ENCODE data around the gene SH3BP4. TPM values are rescaled to one million over a fixed set of nuclear protein-coding genes. Genes with fewer than 3 reads are reported as not detected.

Gene SH3BP4
- polyA plus RNA-seq, 2 of the 4 experiments (the other 2 are of a cell fraction): 22.6 to 35.7 TPM

- no peak overlapping the region for H3K27ac ChIP-seq
- no peaks in the 10 kb centered on the region for H3K4me1 ChIP-seq
- TF ChIP-seq HOXB13 (CRISPR knock-in tag; IDR thresholded peaks at IDR 0.05; ENCODE audit: low read depth) (no peak), SREBF2 (IDR thresholded peaks at IDR 0.05) (no peak)
- DNase-seq (ENCODE audit: low read depth in 1 of 2, low spot score in 1 of 2) (no peak), FAIRE-seq (no peak), ATAC-seq (no peak)
- 79% methylated on average over 8 of the region's 8 CpGs for WGBS (ENCODE audit: missing lambda C conversion rate)
- ChIA-PET POLR2A (no interaction called here), CTCF (interaction anchor here (0.5 kb wide), 1 partner anchor 515 kb away, joined by 3 read pairs; no protein-coding TSS in a partner anchor)
- H3K4me3 ChIP-seq: no peak overlapping the region
- H3K9me3 ChIP-seq: no peaks in the 10 kb centered on the region
- no peak overlapping the region for H3K4me2 ChIP-seq
These were observed 127.2 kb downstream of the SH3BP4 start for GRCh38 chr2:235078914-235079472.

- Histone ChIP-seq H3K4me3 (no peak overlapping the region), H3K4me2 (no peak overlapping the region), H3K4me1 (no peaks in the 10 kb centered on the region), H3K9me3 (0 out of 3 replicates have a peak, but pooled peaks cover 5% of the 10 kb centered on the region), H3K27ac (no peak overlapping the region)
- POLR2A ChIA-PET: no interaction called here
- no peak for ATAC-seq
- no peak for DNase-seq (ENCODE audit: low read depth in 1 of 2, low spot score in 1 of 2)
- no peak for FAIRE-seq
- WGBS (ENCODE audit: missing lambda C conversion rate): 25% methylated on average over 2 of the region's 2 CpGs
- CTCF ChIA-PET: interaction anchor here (1.4 kb wide), 1 partner anchor 529 kb away, joined by 3 read pairs; no protein-coding TSS in a partner anchor
- TF ChIP-seq BHLHE40 (IDR thresholded peaks at IDR 0.05; ENCODE audit: low read depth, low read length) (no peak), TFCP2L1 (CRISPR knock-in tag; IDR thresholded peaks at IDR 0.05) (no peak), EHMT2 (IDR thresholded peaks at IDR 0.05; ENCODE audit: low read depth) (no peak), CBX2 (IDR thresholded peaks at IDR 0.05; ENCODE audit: borderline replicate concordance, low read depth) (no peak), POLR2AphosphoS2 (conservative IDR thresholded peaks at IDR 0.05; ENCODE audit: low read length) (no peak), ELK1 (IDR thresholded peaks at IDR 0.05; ENCODE audit: low read depth, low read length) (no peak), ATOH8 (CRISPR knock-in tag; IDR thresholded peaks at IDR 0.05; ENCODE audit: low read depth) (no peak), REST (IDR thresholded peaks at IDR 0.05) (no peak), MAX (IDR thresholded peaks at IDR 0.05) (no peak), ESRRA (IDR thresholded peaks at IDR 0.05; ENCODE audit: borderline replicate concordance, low read length) (no peak), EP300 (IDR thresholded peaks at IDR 0.05) (no peak), SMC3 (IDR thresholded peaks at IDR 0.05) (no peak), CHD2 (IDR thresholded peaks at IDR 0.05; ENCODE audit: low read length, partially characterized antibody) (no peak), POLR2A (IDR thresholded peaks at IDR 0.05; ENCODE audit: low read length) (no peak), GATA3 (IDR thresholded peaks at IDR 0.05; ENCODE audit: borderline replicate concordance) (no peak), MYC (IDR thresholded peaks at IDR 0.05; ENCODE audit: borderline replicate concordance, low read length) (no peak), MAFK (IDR thresholded peaks at IDR 0.05; ENCODE audit: partially characterized antibody) (no peak), SREBF2 (IDR thresholded peaks at IDR 0.05) (no peak), HEYL (CRISPR knock-in tag; IDR thresholded peaks at IDR 0.05) (no peak), RFX5 (IDR thresholded peaks at IDR 0.05) (no peak)
These were observed 128.3 kb downstream of the SH3BP4 start for GRCh38 chr2:235080101-235080500.

Measured in A549 (cell line).